ENCODE results near the gene MIPEP.

DNA sequence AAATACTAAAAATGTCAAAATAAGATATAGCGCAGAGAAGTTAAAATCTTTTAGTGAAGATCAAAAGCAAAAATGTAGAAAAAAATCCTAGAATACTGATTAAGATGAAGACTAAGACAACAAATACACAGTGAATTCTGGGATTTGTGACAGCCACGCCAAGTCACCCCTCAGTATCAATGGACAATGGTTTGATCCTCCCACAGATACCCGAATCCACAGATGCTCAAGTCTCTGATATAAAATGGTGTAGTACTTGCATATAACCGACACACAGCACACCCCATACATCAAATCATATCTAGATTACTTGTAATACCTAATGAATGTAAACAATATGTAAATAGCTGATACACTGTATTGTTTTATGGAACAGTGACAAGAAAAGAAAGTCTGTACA, 5.9 kb downstream of the MIPEP start:
- TF ChIP-seq EZH2 (IDR thresholded peaks at IDR 0.05; ENCODE audit: insufficient read depth, poor library complexity, severe bottlenecking) (no peak), EZH2phosphoT487 (IDR thresholded peaks at IDR 0.05; ENCODE audit: insufficient read depth, low read depth) (no peak)

Data from GM23248 (cell line).